ENCODE data around the gene DTWD2. TPM values are rescaled to one million over a fixed set of nuclear protein-coding genes. Genes with fewer than 3 reads are reported as not detected.
"Not testable (repeated sequence)": the region's sequence is repeated elsewhere in the genome, so short reads cannot be mapped to it uniquely, and the experiment has no call there.

The DTWD2 gene
- total RNA-seq, 4 donors from 2014 or later: 1.5 to 42.1 (median 15.9) TPM

GRCh38 chr5:118888556-118888955 is 99.8 kb downstream of the DTWD2 start:
- no peaks in the 10 kb centered on the region for H3K4me1 ChIP-seq
- no peaks in the 10 kb centered on the region for H3K9me3 ChIP-seq
- intact Hi-C loops (cut with DNase I; ENCODE audit: low total_unique reads): no loop called here
- no peak for DNase-seq
- no peaks in the 10 kb centered on the region for H3K27me3 ChIP-seq
- no peak for TF ChIP-seq POLR2A (IDR thresholded peaks at IDR 0.05)
- TF ChIP-seq CTCF (IDR thresholded peaks at IDR 0.05): no peak
- no peak overlapping the region for H3K4me3 ChIP-seq
- no peak overlapping the region for H3K27ac ChIP-seq
- H3K36me3 ChIP-seq: no peaks in the 10 kb centered on the region

GRCh38 chr5:118883362-118883761 is 105.0 kb downstream of the DTWD2 start:
- Histone ChIP-seq H3K4me3 (no peak overlapping the region), H3K4me1 (no peaks in the 10 kb centered on the region), H3K9me3 (peaks cover 0 to 2% of the 10 kb centered on the region in 2 donors), H3K27me3 (no peaks in the 10 kb centered on the region), H3K36me3 (no peaks in the 10 kb centered on the region), H3K27ac (no peak overlapping the region)
- intact Hi-C loops (cut with DNase I; ENCODE audit: low total_unique reads): no loop called here
- DNase-seq: no peak
- TF ChIP-seq POLR2A (IDR thresholded peaks at IDR 0.05) (no peak), CTCF (IDR thresholded peaks at IDR 0.05) (no peak)

- H3K4me1 ChIP-seq: no peaks in the 10 kb centered on the region
- H3K27me3 ChIP-seq: no peaks in the 10 kb centered on the region
- peaks cover 0 to 7% of the 10 kb centered on the region in 2 donors for H3K9me3 ChIP-seq
- no peak for TF ChIP-seq POLR2A (IDR thresholded peaks at IDR 0.05)
- no peak for TF ChIP-seq CTCF (IDR thresholded peaks at IDR 0.05)
- intact Hi-C loops (cut with DNase I; ENCODE audit: low total_unique reads): no loop called here
- no peak overlapping the region for H3K4me3 ChIP-seq
- no peaks in the 10 kb centered on the region for H3K36me3 ChIP-seq
- no peak for DNase-seq
- H3K27ac ChIP-seq: no peak overlapping the region
These were observed 105.7 kb downstream of the DTWD2 start for GRCh38 chr5:118882666-118883065.

GRCh38 chr5:118876852-118877251 is 111.5 kb downstream of the DTWD2 start:
- DNase-seq; H3K36me3 ChIP-seq; intact Hi-C loops (cut with DNase I; ENCODE audit: low total_unique reads); H3K4me3 ChIP-seq; H3K4me1 ChIP-seq; H3K27ac ChIP-seq; H3K27me3 ChIP-seq: not testable (repeated sequence)
- H3K9me3 ChIP-seq: peaks cover 0 to 24% of the 10 kb centered on the region in 2 donors

- no peak for DNase-seq
- H3K9me3 ChIP-seq: peaks cover 0 to 24% of the 10 kb centered on the region in 2 donors
- no peak for TF ChIP-seq CTCF (IDR thresholded peaks at IDR 0.05)
- no peak for TF ChIP-seq POLR2A (IDR thresholded peaks at IDR 0.05)
- H3K27me3 ChIP-seq: no peaks in the 10 kb centered on the region
- H3K4me3 ChIP-seq: no peak overlapping the region
- no peak overlapping the region for H3K27ac ChIP-seq
- no peaks in the 10 kb centered on the region for H3K36me3 ChIP-seq
- no peaks in the 10 kb centered on the region for H3K4me1 ChIP-seq
- intact Hi-C loops (cut with DNase I; ENCODE audit: low total_unique reads): no loop called here
These were observed 113.2 kb downstream of the DTWD2 start for GRCh38 chr5:118875131-118875530.

- Histone ChIP-seq H3K4me3 (no peak overlapping the region), H3K4me1 (no peaks in the 10 kb centered on the region), H3K27me3 (no peaks in the 10 kb centered on the region), H3K27ac (no peak overlapping the region), H3K9me3 (peaks cover 0 to 23% of the 10 kb centered on the region in 2 donors), H3K36me3 (no peaks in the 10 kb centered on the region)
- TF ChIP-seq POLR2A (IDR thresholded peaks at IDR 0.05) (no peak), CTCF (IDR thresholded peaks at IDR 0.05) (no peak)
- intact Hi-C loops (cut with DNase I; ENCODE audit: low total_unique reads): no loop called here
- DNase-seq: no peak
These were observed 114.9 kb downstream of the DTWD2 start for GRCh38 chr5:118873417-118873816.

All from uterus (tissue), 4 donors.